Measurements from ENCODE around the gene CSAG3. TPM values are rescaled to one million over a fixed set of nuclear protein-coding genes. Genes with fewer than 3 reads are reported as not detected.
"Not testable (repeated sequence)": the region's sequence is repeated elsewhere in the genome, so short reads cannot be mapped to it uniquely, and the experiment has no call there.

CSAG3 gene
- polyA plus RNA-seq (ENCODE audit: insufficient read length) = not detected

- DNase-seq (ENCODE audit: low read depth) = not testable (repeated sequence)
Measured at GRCh38 chrX:152758918-152759317, at the start of gene CSAG3. Gene CSAG3, plus strand, starts transcription at chrX:152759218.

- not testable (repeated sequence) for DNase-seq (ENCODE audit: low read depth)
Measured at GRCh38 chrX:152713195-152713594, 45.8 kb upstream of the CSAG3 start.

GRCh38 chrX:152713815-152714787, 44.9 kb upstream of the CSAG3 start, which contains the start of gene MAGEA2B:
Gene MAGEA2B, plus strand, starts transcription at chrX:152714628. Its CDS starts 2,479 bp downstream, at chrX:152717107.
- DNase-seq (ENCODE audit: low read depth) = not testable (repeated sequence)

- no peak for DNase-seq (ENCODE audit: low read depth)
Measured at GRCh38 chrX:152725409-152725808, 33.6 kb upstream of the CSAG3 start.

- no peak for DNase-seq (ENCODE audit: low read depth)
Measured at GRCh38 chrX:152733261-152733975, 25.6 kb upstream of the CSAG3 start, which contains the start of the genes CSAG1 and MAGEA12. Gene CSAG1, minus strand, starts transcription at chrX:152733721. Its CDS starts 1,261 bp downstream, at chrX:152732460. Gene MAGEA12, plus strand, starts transcription at chrX:152733757. Its CDS starts 2,405 bp downstream, at chrX:152736162.

GRCh38 chrX:152734143-152734858, 24.7 kb upstream of the CSAG3 start:
- DNase-seq (ENCODE audit: low read depth) = not testable (repeated sequence)

GRCh38 chrX:152735101-152735500, 23.9 kb upstream of the CSAG3 start:
- DNase-seq (ENCODE audit: low read depth) = no peak

- DNase-seq (ENCODE audit: low read depth) = no peak
Measured at GRCh38 chrX:152735860-152736511, 23.0 kb upstream of the CSAG3 start.

GRCh38 chrX:152736528-152736927, 22.5 kb upstream of the CSAG3 start:
- DNase-seq (ENCODE audit: low read depth) = not testable (repeated sequence)

- DNase-seq (ENCODE audit: low read depth) = no peak
Measured at GRCh38 chrX:152738560-152738959, 20.5 kb upstream of the CSAG3 start.

GRCh38 chrX:152753686-152754650, 5.0 kb upstream of the CSAG3 start, which contains the start of gene MAGEA2:
Gene MAGEA2, minus strand, starts transcription at chrX:152753842. Its CDS starts 2,479 bp downstream, at chrX:152751363.
- not testable (repeated sequence) for DNase-seq (ENCODE audit: low read depth)

- not testable (repeated sequence) for DNase-seq (ENCODE audit: low read depth)
Measured at GRCh38 chrX:152754871-152755270, 4.1 kb upstream of the CSAG3 start.

GRCh38 chrX:152759544-152759943, 526 bp downstream of the CSAG3 start:
- DNase-seq (ENCODE audit: low read depth) = not testable (repeated sequence)

GRCh38 chrX:152761582-152761981, 2.6 kb downstream of the CSAG3 start:
- DNase-seq (ENCODE audit: low read depth) = not testable (repeated sequence)

GRCh38 chrX:152766562-152766961, 7.5 kb downstream of the CSAG3 start:
- not testable (repeated sequence) for DNase-seq (ENCODE audit: low read depth)

- DNase-seq (ENCODE audit: low read depth) = not testable (repeated sequence)
Measured at GRCh38 chrX:152769549-152770289, 10.7 kb downstream of the CSAG3 start, which contains the start of gene MAGEA6. Gene MAGEA6, minus strand, starts transcription at chrX:152769689. Its CDS starts 2,039 bp downstream, at chrX:152767650.

- not testable (repeated sequence) for DNase-seq (ENCODE audit: low read depth)
Measured at GRCh38 chrX:152787062-152787461, 28.0 kb downstream of the CSAG3 start.

- no peak for DNase-seq (ENCODE audit: low read depth)
Measured at GRCh38 chrX:152798945-152799344, 39.9 kb downstream of the CSAG3 start.

GRCh38 chrX:152806035-152806434, 47.0 kb downstream of the CSAG3 start:
- no peak for DNase-seq (ENCODE audit: low read depth)
